ENCODE results near the gene PCDHA1.
A peak's percentile ranks its signal among the peaks of the same experiment; 100 is the strongest.

The PCDHA1 gene

GRCh38 chr5:140882591-140882899 lies 96.6 kb downstream of the PCDHA1 start:
- TF ChIP-seq REST (IDR thresholded peaks at IDR 0.05; ENCODE audit: insufficient read depth in 1 of 2, low read depth in 2 of 2, low read length in 2 of 2) = peak; percentile 25 to 59; a peak in 2 of 4 replicates
- no peak for TF ChIP-seq SIN3A (IDR thresholded peaks at IDR 0.05; ENCODE audit: borderline replicate concordance, insufficient read depth, low read length)

GRCh38 chr5:140883373-140883772 lies 97.4 kb downstream of the PCDHA1 start:
- TF ChIP-seq REST (IDR thresholded peaks at IDR 0.05; ENCODE audit: insufficient read depth in 1 of 2, low read depth in 2 of 2, low read length in 2 of 2) = peak in 1 of 2 experiments; percentile 76; a peak in 2 of 4 replicates
- no peak for TF ChIP-seq TAF1 (IDR thresholded peaks at IDR 0.05; ENCODE audit: borderline replicate concordance, insufficient read depth, low read length)

- no peak for TF ChIP-seq SIN3A (IDR thresholded peaks at IDR 0.05; ENCODE audit: borderline replicate concordance, insufficient read depth, low read length)
Observed at GRCh38 chr5:140883927-140884697, 98.2 kb downstream of the PCDHA1 start.

- no peak for TF ChIP-seq POLR2AphosphoS5 (IDR thresholded peaks at IDR 0.05; ENCODE audit: low read depth, low read length)
- TF ChIP-seq TAF1 (IDR thresholded peaks at IDR 0.05; ENCODE audit: borderline replicate concordance, insufficient read depth, low read length) = no peak
- no peak for TF ChIP-seq REST (IDR thresholded peaks at IDR 0.05; ENCODE audit: insufficient read depth in 1 of 2, low read depth in 2 of 2, low read length in 2 of 2)
- TF ChIP-seq SIN3A (IDR thresholded peaks at IDR 0.05; ENCODE audit: borderline replicate concordance, insufficient read depth, low read length) = no peak
- no peak for TF ChIP-seq FOXP2 (optimal IDR thresholded peaks at IDR 0.05; ENCODE audit: borderline replicate concordance, extremely low read depth, extremely low read length, insufficient read depth)
Observed at GRCh38 chr5:140916325-140916724, 130.4 kb downstream of the PCDHA1 start.

GRCh38 chr5:140923601-140924000 lies 137.7 kb downstream of the PCDHA1 start:
- TF ChIP-seq FOXP2 (optimal IDR thresholded peaks at IDR 0.05; ENCODE audit: borderline replicate concordance, extremely low read depth, extremely low read length, insufficient read depth) (no peak), REST (IDR thresholded peaks at IDR 0.05; ENCODE audit: insufficient read depth in 1 of 2, low read depth in 2 of 2, low read length in 2 of 2) (no peak), POLR2AphosphoS5 (IDR thresholded peaks at IDR 0.05; ENCODE audit: low read depth, low read length) (no peak), SIN3A (IDR thresholded peaks at IDR 0.05; ENCODE audit: borderline replicate concordance, insufficient read depth, low read length) (no peak), TAF1 (IDR thresholded peaks at IDR 0.05; ENCODE audit: borderline replicate concordance, insufficient read depth, low read length) (no peak)
